ENCODE measurements around the gene CACNG8. TPM values are rescaled to one million over a fixed set of nuclear protein-coding genes. Genes with fewer than 3 reads are reported as not detected.

The CACNG8 gene
- total RNA-seq, 2 donors from 2014 or later: 0.48 to 4.8 TPM

DNA sequence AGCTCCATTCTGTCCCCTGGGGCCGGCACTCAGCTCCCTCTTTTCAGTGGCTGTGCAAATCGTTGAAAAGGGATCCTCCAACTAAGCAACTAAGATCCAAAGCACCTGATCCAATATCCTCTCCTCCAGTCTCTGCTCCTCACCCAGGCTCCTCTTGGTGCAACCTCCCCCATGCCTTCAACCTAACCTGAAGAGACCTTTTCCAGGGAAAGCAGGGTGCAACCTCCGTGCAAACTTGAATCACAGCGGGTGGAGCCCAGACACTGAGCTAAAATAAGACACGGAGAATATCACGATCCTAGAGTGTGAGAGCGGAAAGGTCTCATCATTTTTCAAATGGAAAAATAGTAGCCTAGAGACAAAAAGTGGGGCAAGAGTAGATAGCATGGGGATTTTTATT, 45.4 kb upstream of the CACNG8 start:
- no peaks in the 10 kb centered on the region for H3K4me1 Mint-ChIP-seq
- H3K4me3 Mint-ChIP-seq: no peak overlapping the region
- H3K27ac ChIP-seq (ENCODE audit: low read depth, low read length): no peak overlapping the region
- H3K4me3 ChIP-seq (ENCODE audit: low read length): no peak overlapping the region
- no peak overlapping the region for H3K27ac Mint-ChIP-seq
- H3K36me3 Mint-ChIP-seq (ENCODE audit: low read depth): no peaks in the 10 kb centered on the region
- H3K27me3 Mint-ChIP-seq (ENCODE audit: insufficient read depth): peaks cover 6% of the 10 kb centered on the region
- H3K4me1 ChIP-seq (ENCODE audit: control insufficient read depth, insufficient read depth, low read length): no peaks in the 10 kb centered on the region
- H3K9me3 Mint-ChIP-seq: no peaks in the 10 kb centered on the region
- DNase-seq: no peak
- TF ChIP-seq, protein P1, sequence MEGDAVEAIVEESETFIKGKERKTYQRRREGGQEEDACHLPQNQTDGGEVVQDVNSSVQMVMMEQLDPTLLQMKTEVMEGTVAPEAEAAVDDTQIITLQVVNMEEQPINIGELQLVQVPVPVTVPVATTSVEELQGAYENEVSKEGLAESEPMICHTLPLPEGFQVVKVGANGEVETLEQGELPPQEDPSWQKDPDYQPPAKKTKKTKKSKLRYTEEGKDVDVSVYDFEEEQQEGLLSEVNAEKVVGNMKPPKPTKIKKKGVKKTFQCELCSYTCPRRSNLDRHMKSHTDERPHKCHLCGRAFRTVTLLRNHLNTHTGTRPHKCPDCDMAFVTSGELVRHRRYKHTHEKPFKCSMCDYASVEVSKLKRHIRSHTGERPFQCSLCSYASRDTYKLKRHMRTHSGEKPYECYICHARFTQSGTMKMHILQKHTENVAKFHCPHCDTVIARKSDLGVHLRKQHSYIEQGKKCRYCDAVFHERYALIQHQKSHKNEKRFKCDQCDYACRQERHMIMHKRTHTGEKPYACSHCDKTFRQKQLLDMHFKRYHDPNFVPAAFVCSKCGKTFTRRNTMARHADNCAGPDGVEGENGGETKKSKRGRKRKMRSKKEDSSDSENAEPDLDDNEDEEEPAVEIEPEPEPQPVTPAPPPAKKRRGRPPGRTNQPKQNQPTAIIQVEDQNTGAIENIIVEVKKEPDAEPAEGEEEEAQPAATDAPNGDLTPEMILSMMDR (conservative IDR thresholded peaks at IDR 0.05): no peak
- H3K27me3 ChIP-seq (ENCODE audit: control insufficient read depth, insufficient read depth, low read length, poor library complexity, severe bottlenecking): peaks cover 2% of the 10 kb centered on the region
- no peaks in the 10 kb centered on the region for H3K9me3 ChIP-seq (ENCODE audit: control insufficient read depth, low read length)
- 93 to 98% methylated on average over 7 of the region's 7 CpGs for WGBS, 2 experiments (ENCODE audit: insufficient coverage in 1 of 2, insufficient read length in 1 of 2)
- H3K36me3 ChIP-seq (ENCODE audit: control insufficient read depth, insufficient read depth, low read length): no peaks in the 10 kb centered on the region
- no peak overlapping the region for H3K9ac ChIP-seq (ENCODE audit: extremely low read depth, low read length, poor library complexity, severe bottlenecking)

DNA sequence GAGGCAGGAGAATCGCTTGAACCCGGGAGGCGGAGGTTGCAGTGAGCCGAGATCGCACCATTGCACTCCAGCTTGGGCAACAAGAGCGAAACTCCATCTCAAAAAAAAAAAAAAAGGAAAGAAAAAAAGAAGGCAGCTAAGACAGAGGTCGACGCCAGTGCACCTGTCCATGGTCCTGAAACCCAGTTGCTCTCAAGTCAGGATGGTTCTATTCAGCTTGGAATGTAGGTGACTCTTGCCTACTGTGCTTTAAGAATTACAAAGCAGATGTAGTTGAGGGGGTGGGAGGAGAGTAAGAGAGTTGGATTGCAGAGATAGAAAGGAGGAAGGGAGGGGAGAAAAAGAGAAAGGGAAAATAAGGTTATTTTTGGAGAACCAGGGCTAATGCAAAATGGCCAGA, 35.0 kb upstream of the CACNG8 start:
- 0 to 7% methylated on average over 2 of the region's 8 CpGs for WGBS, 2 experiments (ENCODE audit: insufficient coverage in 1 of 2, insufficient read length in 1 of 2)
- Histone ChIP-seq H3K36me3 (ENCODE audit: control insufficient read depth, insufficient read depth, low read length) (no peaks in the 10 kb centered on the region), H3K4me3 (ENCODE audit: low read length) (no peak overlapping the region), H3K9ac (ENCODE audit: extremely low read depth, low read length, poor library complexity, severe bottlenecking) (no peak overlapping the region), H3K27me3 (ENCODE audit: control insufficient read depth, insufficient read depth, low read length, poor library complexity, severe bottlenecking) (no peaks in the 10 kb centered on the region), H3K27ac (ENCODE audit: low read depth, low read length) (no peak overlapping the region), H3K4me1 (ENCODE audit: control insufficient read depth, insufficient read depth, low read length) (no peaks in the 10 kb centered on the region), H3K9me3 (ENCODE audit: control insufficient read depth, low read length) (no peaks in the 10 kb centered on the region)
- peaks cover 3% of the 10 kb centered on the region for H3K9me3 Mint-ChIP-seq
- DNase-seq: peak; percentile 93
- no peaks in the 10 kb centered on the region for H3K4me1 Mint-ChIP-seq
- H3K27me3 Mint-ChIP-seq (ENCODE audit: insufficient read depth): peaks cover 1% of the 10 kb centered on the region
- TF ChIP-seq, protein P1 (conservative IDR thresholded peaks at IDR 0.05): no peak
- H3K27ac Mint-ChIP-seq: no peak overlapping the region
- H3K36me3 Mint-ChIP-seq (ENCODE audit: low read depth): no peaks in the 10 kb centered on the region
- no peak overlapping the region for H3K4me3 Mint-ChIP-seq

DNA sequence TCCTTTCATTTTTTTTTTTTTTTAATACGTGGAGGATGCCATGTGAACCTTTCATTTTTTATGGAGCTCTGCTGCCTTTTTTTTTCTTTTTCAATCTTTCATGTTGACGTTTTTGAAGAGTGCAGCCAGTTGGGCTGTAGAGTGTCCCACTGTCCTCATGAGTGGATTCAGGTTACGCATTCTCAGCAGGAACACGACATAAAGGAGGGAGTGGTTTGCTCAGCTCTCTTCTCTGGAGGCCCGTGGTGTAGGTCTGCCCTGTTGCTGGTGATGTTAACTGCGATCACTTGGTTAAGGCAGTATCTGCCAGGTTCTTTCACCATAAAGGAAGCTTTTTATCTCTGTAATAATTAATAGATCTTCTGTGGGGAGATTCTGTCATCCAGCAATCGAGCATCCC, 26.7 kb upstream of the CACNG8 start:
- H3K27me3 Mint-ChIP-seq (ENCODE audit: insufficient read depth): peaks cover 23% of the 10 kb centered on the region
- Histone ChIP-seq H3K27me3 (ENCODE audit: control insufficient read depth, insufficient read depth, low read length, poor library complexity, severe bottlenecking) (no peaks in the 10 kb centered on the region), H3K27ac (ENCODE audit: low read depth, low read length) (no peak overlapping the region), H3K4me3 (ENCODE audit: low read length) (no peak overlapping the region), H3K36me3 (ENCODE audit: control insufficient read depth, insufficient read depth, low read length) (no peaks in the 10 kb centered on the region), H3K4me1 (ENCODE audit: control insufficient read depth, insufficient read depth, low read length) (no peaks in the 10 kb centered on the region), H3K9me3 (ENCODE audit: control insufficient read depth, low read length) (no peaks in the 10 kb centered on the region), H3K9ac (ENCODE audit: extremely low read depth, low read length, poor library complexity, severe bottlenecking) (no peak overlapping the region)
- H3K36me3 Mint-ChIP-seq (ENCODE audit: low read depth): no peaks in the 10 kb centered on the region
- WGBS, 2 experiments (ENCODE audit: insufficient coverage in 1 of 2, insufficient read length in 1 of 2): 64 to 68% methylated on average over 4 to 6 of the region's 7 CpGs
- H3K4me3 Mint-ChIP-seq: no peak overlapping the region
- DNase-seq: no peak
- no peaks in the 10 kb centered on the region for H3K9me3 Mint-ChIP-seq
- H3K4me1 Mint-ChIP-seq: no peaks in the 10 kb centered on the region
- no peak overlapping the region for H3K27ac Mint-ChIP-seq
- TF ChIP-seq, protein P1 (conservative IDR thresholded peaks at IDR 0.05): no peak
